HG02852 (cell line): Measurements from ENCODE around the gene CACNA1D.
A peak's percentile ranks its signal among the peaks of the same experiment; 100 is the strongest.

Source experiments
- ATAC-seq: cut with Tn5 transposase; IDR thresholded peaks from one replicate; pipeline ENCODE4 v1.9.1; 2021; ENCODE audit warnings: mild to moderate bottlenecking, moderate library complexity; ENCODE audit not compliant: unreplicated experiment

CACNA1D gene

GRCh38 chr3:53803124-53803815 is 308.9 kb downstream of the CACNA1D start:
- no peak for ATAC-seq

- ATAC-seq, result no peak
Measured at GRCh38 chr3:53803816-53804695, 309.6 kb downstream of the CACNA1D start.

GRCh38 chr3:53804697-53805462 is 310.5 kb downstream of the CACNA1D start:
- peak; percentile 77 for ATAC-seq

- no peak for ATAC-seq
Measured at GRCh38 chr3:53805463-53806159, 311.2 kb downstream of the CACNA1D start.

- no peak for ATAC-seq
Measured at GRCh38 chr3:53806182-53807116, 312.0 kb downstream of the CACNA1D start.

GRCh38 chr3:53807117-53807810 is 312.9 kb downstream of the CACNA1D start:
- ATAC-seq, result no peak

- no peak for ATAC-seq
Measured at GRCh38 chr3:53808496-53808895, 314.1 kb downstream of the CACNA1D start.

- no peak for ATAC-seq
Measured at GRCh38 chr3:53809267-53809666, 314.9 kb downstream of the CACNA1D start.

- ATAC-seq, result no peak
Measured at GRCh38 chr3:53809764-53810400, 315.5 kb downstream of the CACNA1D start.

GRCh38 chr3:53811143-53811927 is 316.9 kb downstream of the CACNA1D start:
- no peak for ATAC-seq

- ATAC-seq, result no peak
Measured at GRCh38 chr3:53812434-53812833, 318.0 kb downstream of the CACNA1D start.

GRCh38 chr3:53813229-53813628 is 318.8 kb downstream of the CACNA1D start:
- no peak for ATAC-seq

- no peak for ATAC-seq
Measured at GRCh38 chr3:53813876-53814275, 319.5 kb downstream of the CACNA1D start.

GRCh38 chr3:53815067-53815466 is 320.7 kb downstream of the CACNA1D start:
- ATAC-seq, result no peak

- no peak for ATAC-seq
Measured at GRCh38 chr3:53815651-53816050, 321.2 kb downstream of the CACNA1D start.

GRCh38 chr3:53816425-53816824 is 322.0 kb downstream of the CACNA1D start:
- ATAC-seq, result no peak

GRCh38 chr3:53817211-53817610 is 322.8 kb downstream of the CACNA1D start:
- no peak for ATAC-seq

GRCh38 chr3:53817809-53818208 is 323.4 kb downstream of the CACNA1D start:
- no peak for ATAC-seq
